Subcutaneous abdominal adipose tissue (tissue), 5 donors: ENCODE data around the gene IL1RAPL1.

Experiments
- H3K27ac ChIP-seq: one replicate; pipeline ENCODE4 v1.7.0; 2013; ENCODE audit warnings: low read depth, mild to moderate bottlenecking, inconsistent platforms, low read length, moderate library complexity
- H3K27me3 ChIP-seq, 5 donors: one replicate each; pipeline ENCODE4 v1.7.0; 2013; ENCODE audit warnings: low read length in 5 of 5, inconsistent platforms in 1 of 5; ENCODE audit not compliant: control insufficient read depth in 5 of 5, insufficient read depth in 4 of 5
- H3K36me3 ChIP-seq, 5 donors: one replicate each; pipeline ENCODE4 v1.7.0; 2013; ENCODE audit warnings: low read length in 5 of 5; ENCODE audit not compliant: control insufficient read depth in 5 of 5, insufficient read depth in 5 of 5
- H3K4me1 ChIP-seq, 5 donors: one replicate each; pipeline ENCODE4 v1.7.0; 2013; ENCODE audit warnings: low read length in 5 of 5, mild to moderate bottlenecking in 3 of 5, moderate library complexity in 1 of 5; ENCODE audit not compliant: control insufficient read depth in 5 of 5, insufficient read depth in 5 of 5
- H3K4me3 ChIP-seq, 5 donors: one replicate each; pipeline ENCODE4 v1.7.0; 2013; ENCODE audit warnings: low read length in 5 of 5, low read depth in 1 of 5
- H3K9ac ChIP-seq, 5 donors: one replicate each; pipeline ENCODE4 v1.7.0; 2013; ENCODE audit warnings: low read length in 5 of 5, mild to moderate bottlenecking in 4 of 5, moderate library complexity in 3 of 5
- H3K9me3 ChIP-seq, 5 donors: one replicate each; pipeline ENCODE4 v1.7.0; 2013; ENCODE audit warnings: low read length in 5 of 5; ENCODE audit not compliant: control insufficient read depth in 5 of 5
- donor health status: healthy.
- donor health status: healthy.
- donor health status: healthy.
- donor health status: healthy.
- donor health status: healthy.

IL1RAPL1 gene

DNA sequence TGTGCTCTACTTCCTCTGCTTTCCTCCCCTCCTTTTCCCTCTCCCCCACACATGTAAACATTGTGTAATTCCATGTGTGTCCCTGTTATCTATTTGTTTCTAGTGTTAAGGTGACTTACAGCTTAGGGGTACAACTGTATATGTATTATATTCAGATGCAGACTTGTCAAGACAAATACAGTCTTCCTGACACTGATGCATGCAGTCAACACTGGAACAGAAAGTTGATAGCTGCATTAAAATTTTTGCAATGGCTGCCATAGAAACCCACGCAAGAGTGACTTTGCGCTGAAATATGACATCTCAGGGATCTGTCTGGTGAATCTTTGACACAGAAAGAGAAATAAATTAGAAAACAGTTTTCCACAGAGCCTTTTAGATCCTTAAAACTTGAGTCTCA is 656.7 kb downstream of the IL1RAPL1 start:
- H3K4me3 ChIP-seq: no peak overlapping the region
- H3K9ac ChIP-seq: no peak overlapping the region
- no peaks in the 10 kb centered on the region for H3K4me1 ChIP-seq
- peaks cover 0 to 2% (median 0%) of the 10 kb centered on the region in 5 donors for H3K9me3 ChIP-seq
- peaks cover 0 to 3% (median 0%) of the 10 kb centered on the region in 5 donors for H3K27me3 ChIP-seq
- no peak overlapping the region for H3K27ac ChIP-seq
- no peaks in the 10 kb centered on the region for H3K36me3 ChIP-seq

DNA sequence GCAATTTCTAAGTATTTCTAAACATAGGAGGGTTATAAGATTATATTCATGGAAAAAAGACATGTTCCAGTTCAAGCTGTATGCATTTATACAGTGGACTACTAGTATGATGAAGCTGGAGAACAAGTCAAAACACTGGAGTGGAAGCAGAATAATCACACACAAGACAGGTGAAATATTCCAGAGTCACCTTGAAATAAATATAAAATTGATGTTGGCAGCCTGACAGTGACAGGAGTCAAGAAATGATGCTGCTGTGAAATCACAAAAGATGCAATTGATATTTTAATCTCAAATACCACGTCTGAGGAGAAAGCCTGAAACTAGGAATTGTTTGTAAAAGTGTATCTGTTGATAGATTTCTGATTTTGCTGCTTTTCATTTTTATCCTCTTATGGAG is 667.3 kb downstream of the IL1RAPL1 start:
- Histone ChIP-seq H3K36me3 (no peaks in the 10 kb centered on the region), H3K9me3 (no peaks in the 10 kb centered on the region), H3K27me3 (no peaks in the 10 kb centered on the region), H3K4me3 (no peak overlapping the region), H3K4me1 (peaks cover 0 to 2% (median 0%) of the 10 kb centered on the region in 5 donors), H3K27ac (no peak overlapping the region), H3K9ac (no peak overlapping the region)

DNA sequence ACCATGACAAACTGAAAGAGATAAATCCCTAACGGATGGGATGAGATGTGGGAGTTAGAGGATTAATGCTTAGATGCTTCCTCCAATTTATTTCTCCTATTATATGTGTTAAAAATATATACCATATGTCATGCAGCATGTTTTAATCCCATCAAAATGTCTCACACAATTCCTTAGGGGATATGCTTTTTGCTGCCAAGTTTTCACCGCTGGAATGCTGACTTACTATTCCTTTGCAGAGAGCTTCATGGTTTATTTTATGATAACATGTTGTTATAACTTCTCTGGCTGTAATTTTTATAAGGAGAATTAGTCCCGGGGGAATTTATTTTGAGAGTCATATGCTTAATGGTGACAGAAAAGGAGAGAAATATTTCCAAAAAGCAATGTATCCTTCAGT is 670.3 kb downstream of the IL1RAPL1 start:
- no peaks in the 10 kb centered on the region for H3K36me3 ChIP-seq
- no peak overlapping the region for H3K27ac ChIP-seq
- no peaks in the 10 kb centered on the region for H3K9me3 ChIP-seq
- H3K9ac ChIP-seq: no peak overlapping the region
- H3K27me3 ChIP-seq: no peaks in the 10 kb centered on the region
- no peak overlapping the region for H3K4me3 ChIP-seq
- H3K4me1 ChIP-seq: peaks cover 0 to 2% (median 0%) of the 10 kb centered on the region in 5 donors

DNA sequence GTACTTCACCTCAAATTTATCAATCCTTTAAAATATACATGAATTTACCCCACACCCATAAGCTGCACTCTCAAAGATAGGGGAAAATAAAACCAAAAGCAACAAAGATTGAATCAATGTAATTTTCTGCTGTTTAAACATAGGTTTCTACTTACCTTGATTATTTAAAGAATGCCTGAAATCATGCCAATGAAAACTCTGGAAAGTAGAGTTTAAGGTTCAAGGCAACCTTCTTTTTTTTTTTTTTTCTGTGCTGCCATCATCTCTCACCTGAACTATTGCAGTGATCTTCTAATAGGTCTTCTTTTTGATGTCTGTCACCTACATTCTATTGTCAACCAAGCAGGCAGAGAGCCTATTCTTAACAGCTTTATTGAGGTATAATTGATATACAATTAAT is 682.1 kb downstream of the IL1RAPL1 start:
- Histone ChIP-seq H3K4me3 (no peak overlapping the region), H3K9me3 (no peaks in the 10 kb centered on the region), H3K36me3 (no peaks in the 10 kb centered on the region), H3K4me1 (no peaks in the 10 kb centered on the region), H3K9ac (no peak overlapping the region), H3K27me3 (peaks cover 0 to 4% (median 0%) of the 10 kb centered on the region in 5 donors), H3K27ac (no peak overlapping the region)

DNA sequence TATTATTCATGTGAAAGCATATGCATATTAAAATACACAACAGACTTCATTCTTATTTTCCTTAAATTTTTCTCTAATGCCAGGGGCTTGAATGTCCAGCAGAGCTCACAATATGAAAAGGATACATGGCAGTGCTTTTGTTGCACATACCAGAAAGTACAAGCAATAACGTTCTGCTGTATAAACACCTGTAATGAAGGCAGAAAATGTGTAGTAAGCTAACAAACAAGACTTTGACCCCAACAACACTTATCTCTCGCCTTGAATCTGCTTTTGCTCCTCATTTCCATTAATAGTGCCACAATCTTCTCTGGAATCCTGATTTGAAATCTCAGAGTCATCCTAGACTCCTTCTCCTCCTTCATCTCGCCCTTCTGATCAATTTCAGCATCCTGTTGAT is 687.3 kb downstream of the IL1RAPL1 start:
- Histone ChIP-seq H3K4me1 (no peaks in the 10 kb centered on the region), H3K9ac (no peak overlapping the region), H3K27me3 (peaks cover 0 to 4% (median 0%) of the 10 kb centered on the region in 5 donors), H3K27ac (no peak overlapping the region), H3K9me3 (no peaks in the 10 kb centered on the region), H3K36me3 (no peaks in the 10 kb centered on the region), H3K4me3 (no peak overlapping the region)

DNA sequence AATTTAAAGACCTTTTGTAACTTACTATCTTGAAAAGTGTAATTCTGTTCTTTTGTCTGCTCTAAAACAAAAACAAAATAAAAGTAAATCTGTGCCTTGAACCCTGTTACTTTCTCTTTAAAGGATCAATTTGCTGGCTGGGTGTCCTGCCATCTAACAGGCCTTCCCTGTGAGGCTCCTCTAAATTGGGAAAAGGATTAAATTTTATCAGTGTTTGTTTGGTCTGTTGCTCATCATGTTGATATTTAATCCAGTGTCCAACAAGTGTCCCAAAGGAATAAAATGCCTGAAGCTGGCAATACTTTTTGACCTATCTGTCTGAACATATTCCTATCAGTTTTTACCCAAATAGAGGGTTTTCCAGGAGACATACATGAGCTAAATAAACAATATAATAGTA is 688.7 kb downstream of the IL1RAPL1 start:
- H3K9ac ChIP-seq: no peak overlapping the region
- H3K9me3 ChIP-seq: peaks cover 0 to 2% (median 0%) of the 10 kb centered on the region in 5 donors
- H3K4me3 ChIP-seq: no peak overlapping the region
- peaks cover 0 to 4% (median 0%) of the 10 kb centered on the region in 5 donors for H3K27me3 ChIP-seq
- H3K27ac ChIP-seq: no peak overlapping the region
- H3K4me1 ChIP-seq: no peaks in the 10 kb centered on the region
- H3K36me3 ChIP-seq: no peaks in the 10 kb centered on the region

DNA sequence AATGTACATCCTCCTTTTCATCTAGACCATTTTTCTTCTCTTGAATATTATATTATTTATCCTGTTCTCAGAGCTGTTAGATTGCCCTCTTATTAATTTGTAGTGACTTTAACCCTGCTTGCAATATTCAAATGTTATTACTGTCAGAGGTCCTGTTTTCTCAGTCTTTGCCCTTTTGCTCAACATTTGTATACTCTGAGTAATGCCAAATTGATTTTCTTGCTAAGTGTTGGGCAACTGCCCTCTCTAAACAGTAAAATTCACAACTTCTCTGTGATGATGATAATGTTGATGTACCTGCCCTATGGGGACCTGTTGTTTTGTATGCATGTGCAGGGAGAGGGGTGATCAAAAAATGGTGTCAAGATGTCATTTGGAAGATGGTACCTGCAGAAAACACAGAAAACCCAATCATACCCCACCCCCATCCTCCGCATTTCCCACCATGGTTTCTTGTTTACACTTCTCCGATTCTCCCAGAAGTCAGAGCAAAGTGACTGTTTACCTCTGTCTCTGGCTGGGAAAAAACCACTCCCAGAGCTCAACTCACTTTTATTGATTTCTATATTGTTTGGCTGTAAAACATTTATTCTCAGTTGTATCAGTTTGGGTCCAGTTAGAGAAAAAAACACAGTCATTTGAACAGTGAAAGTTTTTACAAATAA is 694.0 kb downstream of the IL1RAPL1 start:
- Histone ChIP-seq H3K4me1 (no peaks in the 10 kb centered on the region), H3K27me3 (peaks cover 0 to 3% (median 0%) of the 10 kb centered on the region in 5 donors), H3K9ac (no peak overlapping the region), H3K27ac (no peak overlapping the region), H3K9me3 (peaks cover 0 to 10% (median 4%) of the 10 kb centered on the region in 5 donors), H3K4me3 (no peak overlapping the region), H3K36me3 (no peaks in the 10 kb centered on the region)

DNA sequence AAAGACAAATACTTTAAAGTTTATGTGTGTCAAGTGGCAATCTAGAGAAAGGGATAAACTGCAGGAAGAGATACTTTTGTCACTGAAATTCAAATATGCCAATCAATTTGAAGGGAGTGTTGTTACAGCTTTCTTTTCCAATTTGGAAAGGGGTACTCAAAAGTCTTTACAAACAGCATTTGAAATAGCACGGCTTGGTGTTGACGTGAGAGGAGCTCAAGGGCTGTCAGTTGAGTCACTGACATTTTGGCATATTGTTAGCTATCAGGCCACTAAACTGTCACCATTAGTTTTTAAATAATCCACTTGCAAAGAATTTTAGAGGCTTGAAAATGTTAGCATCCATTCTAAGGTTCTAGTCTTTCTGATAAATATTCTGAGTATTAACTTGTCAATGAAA is 698.4 kb downstream of the IL1RAPL1 start:
- H3K36me3 ChIP-seq: no peaks in the 10 kb centered on the region
- H3K4me3 ChIP-seq: no peak overlapping the region
- H3K9ac ChIP-seq: no peak overlapping the region
- peaks cover 0 to 13% (median 4%) of the 10 kb centered on the region in 5 donors for H3K9me3 ChIP-seq
- no peaks in the 10 kb centered on the region for H3K4me1 ChIP-seq
- H3K27ac ChIP-seq: no peak overlapping the region
- H3K27me3 ChIP-seq: peaks cover 0 to 3% (median 0%) of the 10 kb centered on the region in 5 donors

DNA sequence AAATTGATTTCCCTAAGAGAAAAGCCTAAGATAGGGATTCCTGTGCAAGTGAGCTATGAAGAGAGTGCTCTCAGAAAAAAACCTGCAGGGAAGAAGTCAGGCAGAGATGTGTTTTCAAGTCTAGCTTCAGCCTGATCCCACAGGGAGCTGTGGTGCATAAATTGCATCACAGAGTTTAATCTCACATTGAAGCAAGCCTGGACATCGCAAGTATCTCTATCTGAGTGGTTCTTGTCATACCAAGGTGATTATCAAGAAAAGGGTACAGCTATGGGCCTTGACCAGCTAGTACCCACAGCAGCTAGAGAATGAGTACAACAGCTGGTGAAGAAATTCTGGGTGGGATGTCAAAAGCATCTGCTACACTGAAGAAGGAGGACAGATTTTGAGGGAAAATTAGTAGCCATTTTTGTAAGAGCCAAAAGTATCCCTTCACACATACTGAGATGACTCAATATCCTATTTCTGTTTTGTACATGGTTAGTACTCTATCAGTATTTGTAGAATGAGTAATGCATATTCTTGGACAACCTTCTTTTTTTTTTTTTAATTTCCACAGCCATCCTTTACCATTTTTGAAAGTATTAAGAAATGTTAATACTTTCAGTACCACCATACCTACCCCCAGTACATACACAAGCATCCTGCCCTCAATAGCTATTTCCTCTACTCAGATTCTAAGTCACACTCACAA is 708.9 kb downstream of the IL1RAPL1 start:
- Histone ChIP-seq H3K27me3 (peaks cover 0 to 2% (median 0%) of the 10 kb centered on the region in 5 donors), H3K9me3 (no peaks in the 10 kb centered on the region), H3K4me1 (no peaks in the 10 kb centered on the region), H3K4me3 (no peak overlapping the region), H3K9ac (no peak overlapping the region), H3K36me3 (no peaks in the 10 kb centered on the region), H3K27ac (no peak overlapping the region)

DNA sequence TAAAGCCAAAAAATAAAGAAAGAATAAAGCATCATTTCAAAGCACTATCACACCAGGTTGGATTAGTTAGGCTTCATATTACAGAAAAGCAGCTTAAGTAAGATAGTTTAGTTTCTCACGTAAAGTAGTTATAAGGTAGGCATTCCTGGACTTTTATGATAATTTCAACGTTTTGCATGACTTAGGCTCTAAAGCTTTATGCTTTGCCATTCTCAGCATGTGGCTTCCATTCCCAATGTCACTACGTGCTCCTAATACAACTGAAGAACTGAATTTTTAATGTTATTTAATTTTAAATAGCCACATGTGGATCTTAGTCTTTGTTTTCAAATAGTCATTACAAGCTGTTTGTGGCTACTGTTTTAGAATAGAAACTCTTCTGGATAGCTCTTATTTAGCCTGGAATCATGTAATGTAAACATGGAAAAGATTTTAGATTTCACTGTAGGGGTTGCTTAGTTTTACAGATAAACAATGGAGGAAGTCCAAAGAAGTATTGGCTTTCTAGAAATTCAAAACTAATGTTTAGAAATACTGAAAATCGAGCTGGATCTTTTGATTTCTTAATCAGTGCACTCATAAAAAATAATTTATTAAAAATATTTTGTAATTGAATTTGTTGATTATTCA is 710.0 kb downstream of the IL1RAPL1 start:
- H3K9ac ChIP-seq: no peak overlapping the region
- peaks cover 0 to 2% (median 0%) of the 10 kb centered on the region in 5 donors for H3K27me3 ChIP-seq
- H3K36me3 ChIP-seq: no peaks in the 10 kb centered on the region
- H3K9me3 ChIP-seq: no peaks in the 10 kb centered on the region
- no peaks in the 10 kb centered on the region for H3K4me1 ChIP-seq
- H3K27ac ChIP-seq: no peak overlapping the region
- H3K4me3 ChIP-seq: no peak overlapping the region
